ENCODE data around the gene COLQ.

Gene COLQ

DNA sequence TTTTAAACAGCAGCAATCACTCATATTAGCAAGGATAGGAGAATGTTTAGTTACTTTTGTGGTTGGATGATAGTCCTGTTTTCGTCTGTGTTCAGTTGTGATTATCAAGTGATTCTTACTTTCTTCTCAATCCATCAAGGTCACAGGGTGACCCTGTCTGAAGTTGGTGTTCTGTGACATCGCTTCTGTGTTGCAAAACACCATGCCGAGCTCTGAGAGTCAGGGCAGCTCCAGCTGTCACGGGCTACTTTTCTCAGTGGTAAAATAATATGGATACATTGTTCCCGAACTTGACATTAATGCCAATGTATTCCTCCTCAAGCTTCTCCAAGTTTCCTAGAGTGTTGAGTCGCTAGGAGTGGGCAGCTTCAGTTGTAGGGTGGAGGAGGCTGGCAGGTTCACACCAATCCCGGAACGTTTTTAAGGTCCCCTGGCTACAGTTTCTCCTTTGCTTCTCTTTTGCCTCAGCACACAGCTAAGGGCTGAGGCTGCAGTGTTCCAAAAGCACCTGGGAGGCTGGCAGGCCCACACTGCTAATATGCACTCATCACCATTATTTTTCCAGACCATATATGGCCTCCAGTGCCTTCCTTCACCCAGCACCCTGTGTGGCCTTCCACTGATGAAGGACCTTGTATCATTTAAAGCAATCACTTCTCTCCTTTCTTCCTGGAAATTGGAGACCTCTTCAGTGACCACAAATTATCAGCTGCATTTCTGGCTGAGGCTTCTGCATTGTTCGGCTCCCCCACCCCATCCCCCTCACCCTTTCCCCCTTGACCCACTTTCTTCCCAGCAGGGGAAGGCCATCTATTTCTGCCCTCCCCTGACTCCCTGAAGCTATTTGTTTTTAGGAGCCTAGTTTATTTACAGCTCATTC is 25.8 kb downstream of the COLQ start:
- Histone ChIP-seq H3K36me3 (replicated peaks in 1 of 2; ENCODE audit: control insufficient read depth in 2 of 2, insufficient read depth in 2 of 2, low read length in 2 of 2) (no peaks in the 10 kb centered on the region), H3K4me1 (ENCODE audit: control insufficient read depth in 2 of 2, insufficient read depth in 1 of 2, low read depth in 1 of 2, low read length in 2 of 2) (peaks cover 11 to 17% of the 10 kb centered on the region in 2 donors), H4K91ac (ENCODE audit: low read depth, low read length, poor library complexity) (no peak overlapping the region), H2BK12ac (ENCODE audit: low read length) (no peak overlapping the region), H2AFZ (ENCODE audit: low read length) (peak overlapping the region; percentile 34), H2BK5ac (ENCODE audit: low read length) (no peak overlapping the region), H3K79me1 (ENCODE audit: low read depth, low read length) (no peaks in the 10 kb centered on the region), H3K4me3 (ENCODE audit: low read length in 2 of 2) (no peak overlapping the region), H3K14ac (ENCODE audit: low read length) (no peak overlapping the region), H3K4ac (ENCODE audit: low read length) (no peak overlapping the region), H2BK120ac (ENCODE audit: low read depth, low read length) (no peak overlapping the region), H3K23ac (ENCODE audit: low read depth, low read length, poor library complexity) (no peak overlapping the region), H3K9ac (ENCODE audit: low read depth, low read length, poor library complexity) (no peak overlapping the region), H4K8ac (ENCODE audit: low read depth, low read length) (no peak overlapping the region), H3K27me3 (ENCODE audit: control insufficient read depth in 3 of 3, insufficient read depth in 3 of 3, low read depth in 1 of 3, low read length in 3 of 3) (no peaks in the 10 kb centered on the region), H2AK5ac (ENCODE audit: low read depth, low read length) (no peak overlapping the region), H2BK15ac (ENCODE audit: low read length) (no peak overlapping the region), H3K18ac (ENCODE audit: low read length) (no peak overlapping the region), H3K4me2 (ENCODE audit: insufficient read depth, low read length, poor library complexity, severe bottlenecking) (no peak overlapping the region), H3K9me3 (replicated peaks in 1 of 2; ENCODE audit: control insufficient read depth in 2 of 2, insufficient read depth in 1 of 2, low read depth in 1 of 2, low read length in 2 of 2) (no peaks in the 10 kb centered on the region), H3K27ac (replicated peaks; ENCODE audit: low read length) (no peak overlapping the region)
- WGBS, 2 donors (ENCODE audit: extremely low coverage in 2 of 2, insufficient read length in 2 of 2, insufficient replicate concordance in 1 of 2) = no CpG with 5 or more reads among the region's 9 CpGs
- no peak for DNase-seq (ENCODE audit: low spot score)

DNA sequence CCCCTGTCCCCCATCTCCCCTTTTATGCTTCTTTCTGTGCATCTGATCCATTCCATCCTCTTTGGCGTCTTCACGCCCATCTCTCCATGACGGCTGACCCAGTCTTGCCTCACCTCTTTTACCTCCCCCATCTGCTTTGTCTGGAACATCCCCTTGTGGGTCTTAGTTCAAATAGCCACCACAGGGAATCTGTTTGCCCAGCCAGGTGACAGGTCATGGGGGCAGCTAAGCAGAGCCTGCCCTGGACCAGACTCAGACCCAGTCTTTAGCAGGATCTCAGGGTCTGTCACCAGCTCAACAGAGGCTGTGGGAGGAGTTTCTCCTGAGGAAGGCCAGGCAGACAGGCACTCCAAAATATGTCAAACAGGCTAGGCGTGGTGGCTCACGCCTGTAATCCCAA is 28.1 kb downstream of the COLQ start:
- H3K4me2 ChIP-seq (ENCODE audit: insufficient read depth, low read length, poor library complexity, severe bottlenecking) = no peak overlapping the region
- no peak overlapping the region for H3K4me3 ChIP-seq (ENCODE audit: low read length in 2 of 2)
- DNase-seq (ENCODE audit: low spot score) = no peak
- no peak overlapping the region for H2BK120ac ChIP-seq (ENCODE audit: low read depth, low read length)
- no peak overlapping the region for H4K91ac ChIP-seq (ENCODE audit: low read depth, low read length, poor library complexity)
- no peak overlapping the region for H2AK5ac ChIP-seq (ENCODE audit: low read depth, low read length)
- no peak overlapping the region for H4K8ac ChIP-seq (ENCODE audit: low read depth, low read length)
- no peak overlapping the region for H3K27ac ChIP-seq (replicated peaks; ENCODE audit: low read length)
- H2BK15ac ChIP-seq (ENCODE audit: low read length) = no peak overlapping the region
- no peak overlapping the region for H3K4ac ChIP-seq (ENCODE audit: low read length)
- no peak overlapping the region for H3K23ac ChIP-seq (ENCODE audit: low read depth, low read length, poor library complexity)
- no peaks in the 10 kb centered on the region for H3K27me3 ChIP-seq (ENCODE audit: control insufficient read depth in 3 of 3, insufficient read depth in 3 of 3, low read depth in 1 of 3, low read length in 3 of 3)
- H3K9ac ChIP-seq (ENCODE audit: low read depth, low read length, poor library complexity) = peak overlapping the region; percentile 45
- no peaks in the 10 kb centered on the region for H3K9me3 ChIP-seq (replicated peaks in 1 of 2; ENCODE audit: control insufficient read depth in 2 of 2, insufficient read depth in 1 of 2, low read depth in 1 of 2, low read length in 2 of 2)
- no peaks in the 10 kb centered on the region for H3K79me1 ChIP-seq (ENCODE audit: low read depth, low read length)
- no CpG with 5 or more reads among the region's 5 CpGs for WGBS, 2 donors (ENCODE audit: extremely low coverage in 2 of 2, insufficient read length in 2 of 2, insufficient replicate concordance in 1 of 2)
- no peaks in the 10 kb centered on the region for H3K36me3 ChIP-seq (replicated peaks in 1 of 2; ENCODE audit: control insufficient read depth in 2 of 2, insufficient read depth in 2 of 2, low read length in 2 of 2)
- no peak overlapping the region for H3K14ac ChIP-seq (ENCODE audit: low read length)
- no peak overlapping the region for H2BK12ac ChIP-seq (ENCODE audit: low read length)
- no peak overlapping the region for H2BK5ac ChIP-seq (ENCODE audit: low read length)
- no peak overlapping the region for H2AFZ ChIP-seq (ENCODE audit: low read length)
- H3K18ac ChIP-seq (ENCODE audit: low read length) = no peak overlapping the region
- H3K4me1 ChIP-seq (ENCODE audit: control insufficient read depth in 2 of 2, insufficient read depth in 1 of 2, low read depth in 1 of 2, low read length in 2 of 2) = peaks cover 11 to 15% of the 10 kb centered on the region in 2 donors

DNA sequence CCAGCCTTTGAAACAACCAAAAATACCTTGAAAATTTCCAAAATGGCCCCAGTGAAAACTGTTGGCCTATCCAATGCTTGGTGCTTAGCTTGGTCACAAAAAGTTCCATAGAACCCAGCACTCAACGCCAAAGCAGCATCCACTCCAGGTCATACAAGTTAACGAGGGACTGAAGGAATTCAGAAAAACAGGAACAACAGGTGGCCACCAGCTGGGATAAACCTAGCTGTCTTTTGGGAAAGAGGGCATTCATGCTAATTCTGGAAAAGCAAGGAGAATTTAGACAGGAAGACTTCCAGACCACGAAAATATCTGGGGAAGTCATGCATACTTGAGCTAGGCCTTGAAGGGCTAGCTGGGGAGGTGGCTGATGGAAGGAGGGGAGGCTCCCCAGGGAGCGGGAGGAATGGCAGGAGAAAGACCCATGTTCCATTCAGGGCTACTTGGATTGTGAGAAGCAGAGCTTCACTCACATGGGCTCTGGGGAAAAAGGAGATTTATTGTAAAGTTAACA is 28.6 kb downstream of the COLQ start:
- H3K9me3 ChIP-seq (replicated peaks in 1 of 2; ENCODE audit: control insufficient read depth in 2 of 2, insufficient read depth in 1 of 2, low read depth in 1 of 2, low read length in 2 of 2) = no peaks in the 10 kb centered on the region
- no peak overlapping the region for H2AK5ac ChIP-seq (ENCODE audit: low read depth, low read length)
- no peak overlapping the region for H3K4ac ChIP-seq (ENCODE audit: low read length)
- H3K79me1 ChIP-seq (ENCODE audit: low read depth, low read length) = no peaks in the 10 kb centered on the region
- H3K4me1 ChIP-seq (ENCODE audit: control insufficient read depth in 2 of 2, insufficient read depth in 1 of 2, low read depth in 1 of 2, low read length in 2 of 2) = peaks cover 11 to 13% of the 10 kb centered on the region in 2 donors
- no peak overlapping the region for H3K27ac ChIP-seq (replicated peaks; ENCODE audit: low read length)
- H2BK5ac ChIP-seq (ENCODE audit: low read length) = no peak overlapping the region
- H2BK15ac ChIP-seq (ENCODE audit: low read length) = no peak overlapping the region
- H3K18ac ChIP-seq (ENCODE audit: low read length) = no peak overlapping the region
- no peak overlapping the region for H3K14ac ChIP-seq (ENCODE audit: low read length)
- H2AFZ ChIP-seq (ENCODE audit: low read length) = no peak overlapping the region
- no peak overlapping the region for H4K8ac ChIP-seq (ENCODE audit: low read depth, low read length)
- WGBS, 2 donors (ENCODE audit: extremely low coverage in 2 of 2, insufficient read length in 2 of 2, insufficient replicate concordance in 1 of 2) = no CpG with 5 or more reads among the region's 4 CpGs
- H3K36me3 ChIP-seq (replicated peaks in 1 of 2; ENCODE audit: control insufficient read depth in 2 of 2, insufficient read depth in 2 of 2, low read length in 2 of 2) = no peaks in the 10 kb centered on the region
- H3K23ac ChIP-seq (ENCODE audit: low read depth, low read length, poor library complexity) = no peak overlapping the region
- H3K4me3 ChIP-seq (ENCODE audit: low read length in 2 of 2) = no peak overlapping the region
- DNase-seq (ENCODE audit: low spot score) = no peak
- H3K9ac ChIP-seq (ENCODE audit: low read depth, low read length, poor library complexity) = no peak overlapping the region
- H3K4me2 ChIP-seq (ENCODE audit: insufficient read depth, low read length, poor library complexity, severe bottlenecking) = no peak overlapping the region
- H2BK12ac ChIP-seq (ENCODE audit: low read length) = no peak overlapping the region
- H2BK120ac ChIP-seq (ENCODE audit: low read depth, low read length) = no peak overlapping the region
- no peaks in the 10 kb centered on the region for H3K27me3 ChIP-seq (ENCODE audit: control insufficient read depth in 3 of 3, insufficient read depth in 3 of 3, low read depth in 1 of 3, low read length in 3 of 3)
- no peak overlapping the region for H4K91ac ChIP-seq (ENCODE audit: low read depth, low read length, poor library complexity)

DNA sequence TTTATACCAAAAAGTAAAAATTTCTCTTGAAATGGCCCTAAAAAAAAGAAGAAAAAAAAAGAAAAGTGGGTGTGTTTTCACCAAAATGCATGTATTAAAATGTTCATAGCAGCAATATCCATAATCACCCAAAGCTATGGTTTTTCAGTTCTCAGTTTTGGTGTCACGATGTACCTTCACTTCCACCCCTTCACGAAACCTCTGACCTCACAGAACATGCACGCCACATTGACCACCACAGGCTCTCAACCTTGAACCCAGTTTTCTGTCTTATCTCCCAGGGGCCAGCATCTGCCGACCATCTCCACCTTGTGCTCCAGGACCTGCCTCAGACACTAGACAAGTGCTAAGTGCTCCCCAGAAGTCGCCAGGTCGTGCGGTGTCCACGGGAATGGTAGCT is 30.4 kb downstream of the COLQ start:
- no peak overlapping the region for H3K18ac ChIP-seq (ENCODE audit: low read length)
- H2AK5ac ChIP-seq (ENCODE audit: low read depth, low read length) = no peak overlapping the region
- H3K4ac ChIP-seq (ENCODE audit: low read length) = no peak overlapping the region
- H3K23ac ChIP-seq (ENCODE audit: low read depth, low read length, poor library complexity) = no peak overlapping the region
- H2BK12ac ChIP-seq (ENCODE audit: low read length) = no peak overlapping the region
- no peak overlapping the region for H2AFZ ChIP-seq (ENCODE audit: low read length)
- no peak overlapping the region for H3K4me3 ChIP-seq (ENCODE audit: low read length in 2 of 2)
- H3K9me3 ChIP-seq (replicated peaks in 1 of 2; ENCODE audit: control insufficient read depth in 2 of 2, insufficient read depth in 1 of 2, low read depth in 1 of 2, low read length in 2 of 2) = no peaks in the 10 kb centered on the region
- no CpG with 5 or more reads among the region's 8 CpGs for WGBS, 2 donors (ENCODE audit: extremely low coverage in 2 of 2, insufficient read length in 2 of 2, insufficient replicate concordance in 1 of 2)
- H3K4me2 ChIP-seq (ENCODE audit: insufficient read depth, low read length, poor library complexity, severe bottlenecking) = no peak overlapping the region
- H4K8ac ChIP-seq (ENCODE audit: low read depth, low read length) = peak overlapping the region; percentile 77
- no peak overlapping the region for H2BK15ac ChIP-seq (ENCODE audit: low read length)
- peaks cover 7 to 9% of the 10 kb centered on the region in 2 donors for H3K4me1 ChIP-seq (ENCODE audit: control insufficient read depth in 2 of 2, insufficient read depth in 1 of 2, low read depth in 1 of 2, low read length in 2 of 2)
- H2BK120ac ChIP-seq (ENCODE audit: low read depth, low read length) = no peak overlapping the region
- no peak overlapping the region for H2BK5ac ChIP-seq (ENCODE audit: low read length)
- H3K27me3 ChIP-seq (ENCODE audit: control insufficient read depth in 3 of 3, insufficient read depth in 3 of 3, low read depth in 1 of 3, low read length in 3 of 3) = no peaks in the 10 kb centered on the region
- no peak overlapping the region for H4K91ac ChIP-seq (ENCODE audit: low read depth, low read length, poor library complexity)
- no peak overlapping the region for H3K27ac ChIP-seq (replicated peaks; ENCODE audit: low read length)
- peaks cover 0 to 3% of the 10 kb centered on the region in 2 donors for H3K36me3 ChIP-seq (replicated peaks in 1 of 2; ENCODE audit: control insufficient read depth in 2 of 2, insufficient read depth in 2 of 2, low read length in 2 of 2)
- no peaks in the 10 kb centered on the region for H3K79me1 ChIP-seq (ENCODE audit: low read depth, low read length)
- no peak overlapping the region for H3K9ac ChIP-seq (ENCODE audit: low read depth, low read length, poor library complexity)
- DNase-seq (ENCODE audit: low spot score) = no peak
- no peak overlapping the region for H3K14ac ChIP-seq (ENCODE audit: low read length)
